Measurements from ENCODE around the gene IGSF8. TPM values are rescaled to one million over a fixed set of nuclear protein-coding genes. Genes with fewer than 3 reads are reported as not detected.

Gene IGSF8, protein sequence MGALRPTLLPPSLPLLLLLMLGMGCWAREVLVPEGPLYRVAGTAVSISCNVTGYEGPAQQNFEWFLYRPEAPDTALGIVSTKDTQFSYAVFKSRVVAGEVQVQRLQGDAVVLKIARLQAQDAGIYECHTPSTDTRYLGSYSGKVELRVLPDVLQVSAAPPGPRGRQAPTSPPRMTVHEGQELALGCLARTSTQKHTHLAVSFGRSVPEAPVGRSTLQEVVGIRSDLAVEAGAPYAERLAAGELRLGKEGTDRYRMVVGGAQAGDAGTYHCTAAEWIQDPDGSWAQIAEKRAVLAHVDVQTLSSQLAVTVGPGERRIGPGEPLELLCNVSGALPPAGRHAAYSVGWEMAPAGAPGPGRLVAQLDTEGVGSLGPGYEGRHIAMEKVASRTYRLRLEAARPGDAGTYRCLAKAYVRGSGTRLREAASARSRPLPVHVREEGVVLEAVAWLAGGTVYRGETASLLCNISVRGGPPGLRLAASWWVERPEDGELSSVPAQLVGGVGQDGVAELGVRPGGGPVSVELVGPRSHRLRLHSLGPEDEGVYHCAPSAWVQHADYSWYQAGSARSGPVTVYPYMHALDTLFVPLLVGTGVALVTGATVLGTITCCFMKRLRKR
- total RNA-seq = 29.7 TPM
- long read RNA-seq, transcript IGSF8-201 (7 exons, 2,343 nt) = major isoform, 48 of 72 reads
- long read RNA-seq, partial matches to known transcripts = 8 of 72 reads
- long read RNA-seq, other reads (novel, unspliced or antisense) = 14 of 72 reads

DNA sequence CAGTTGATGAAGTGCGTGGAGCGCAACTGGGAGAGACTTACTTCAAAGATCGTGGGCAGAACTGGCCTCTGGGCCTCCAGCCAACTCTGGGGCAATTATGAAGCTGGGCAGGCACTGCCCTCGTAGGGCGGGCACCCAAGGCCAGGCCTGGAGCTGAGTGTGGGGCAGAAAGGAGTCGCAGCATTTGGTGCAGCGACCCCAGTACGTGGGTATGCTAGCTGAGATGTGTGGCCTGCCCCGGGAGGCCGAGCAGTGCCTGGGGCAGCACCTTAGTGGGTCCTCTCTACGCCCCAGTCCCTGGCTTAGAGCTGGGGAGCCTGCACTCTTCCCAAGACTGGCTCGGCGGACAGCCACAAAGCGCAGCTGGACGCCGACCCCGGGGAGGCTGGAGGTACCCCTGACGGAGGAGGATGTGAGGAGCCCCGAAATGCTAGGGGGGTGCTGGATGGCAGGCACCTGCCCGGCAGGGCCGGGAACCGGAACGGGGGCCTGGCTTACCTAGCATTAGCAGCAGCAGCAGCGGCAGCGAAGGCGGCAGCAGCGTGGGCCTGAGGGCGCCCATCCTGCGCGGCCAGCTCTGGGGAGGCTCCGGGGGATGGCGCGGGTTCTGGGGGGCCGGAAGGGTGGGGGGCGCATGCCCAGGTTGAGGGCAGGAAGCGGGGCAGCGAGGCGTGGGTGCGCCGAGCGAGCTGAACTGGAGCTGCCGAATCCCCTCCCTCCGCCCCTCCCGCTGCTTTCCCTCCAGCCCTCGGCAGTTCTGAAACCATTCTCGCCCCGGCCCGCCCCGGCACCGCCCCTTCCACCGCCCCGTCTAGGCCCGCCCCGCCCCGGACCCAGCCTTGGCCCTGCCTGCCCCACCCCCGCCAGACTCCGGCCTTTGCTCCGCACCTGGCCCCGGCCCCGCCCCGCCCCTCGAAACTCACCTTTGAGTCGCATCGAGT lies at the start of gene IGSF8:
TSS of gene IGSF8 (minus strand) at position 709 of the 941 bp plus-strand sequence. CDS start at position 562, 147 bp downstream.
- intact Hi-C loops (cut with DNase I) = no loop called here

DNA sequence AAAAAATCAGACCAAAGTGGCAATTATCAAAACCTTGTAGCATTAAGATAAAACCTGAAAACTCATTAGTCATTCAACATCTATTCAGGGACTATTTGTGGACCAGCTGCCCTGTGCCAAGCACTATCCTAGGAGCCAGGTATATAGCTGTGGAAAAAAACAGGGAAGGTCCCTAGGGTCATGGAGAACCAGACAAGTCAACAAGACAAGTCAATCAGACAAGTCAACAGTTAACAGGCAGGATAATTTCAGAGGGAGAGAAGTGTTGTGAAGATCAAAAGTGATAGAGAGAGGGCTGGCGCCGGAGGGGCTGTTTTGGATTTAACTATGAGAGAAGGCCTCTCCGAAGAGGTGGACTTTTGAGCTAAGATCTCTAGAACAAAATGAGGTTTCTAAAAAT lies 49.7 kb upstream of the IGSF8 start:
- no peak for DNase-seq (ENCODE audit: low spot score)
- intact Hi-C loops (cut with DNase I) = no loop called here

More for the DNA sequence above, at the start of gene IGSF8:
- DNase-seq (ENCODE audit: low spot score) = peak; percentile 94

DNA sequence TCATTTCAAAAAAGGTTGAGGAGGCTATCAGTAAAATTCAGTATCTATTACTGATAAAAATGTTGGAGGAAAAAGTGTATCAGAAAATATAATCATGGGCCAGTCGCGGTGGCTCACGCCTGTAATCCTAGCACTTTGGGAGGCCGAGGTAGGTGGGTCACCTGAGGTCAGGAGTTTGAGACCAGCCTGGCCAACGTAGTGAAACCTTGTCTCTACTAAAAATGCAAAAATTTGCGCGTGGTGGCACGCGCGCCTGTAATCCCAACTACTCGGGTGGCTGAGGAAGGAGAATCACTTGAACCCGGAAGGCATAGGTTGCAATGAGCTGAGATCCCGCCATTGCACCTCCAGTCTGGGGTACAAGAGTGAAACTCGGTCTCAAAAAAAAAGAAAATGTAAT lies 47.7 kb upstream of the IGSF8 start:
- intact Hi-C loops (cut with DNase I) = no loop called here
- DNase-seq (ENCODE audit: low spot score) = no peak

DNA sequence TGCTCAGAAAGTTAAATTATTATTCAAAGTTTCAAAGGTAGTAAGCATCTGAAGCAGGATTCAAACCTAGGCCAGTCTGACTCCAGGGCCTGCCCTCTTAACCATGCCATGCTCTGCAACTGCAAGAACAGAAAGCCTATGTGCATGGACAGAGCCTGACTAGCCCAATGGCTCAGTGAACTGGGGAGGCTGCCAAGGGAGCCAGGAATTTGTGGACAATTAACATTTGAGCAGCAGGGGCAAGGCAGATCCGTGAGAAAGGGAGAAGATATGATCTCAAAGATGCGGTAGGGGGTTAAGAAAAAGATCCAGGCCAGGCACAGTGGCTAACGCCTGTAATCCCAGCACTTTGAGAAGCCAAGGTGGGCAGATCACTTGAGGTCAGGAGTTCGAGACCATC lies 46.5 kb upstream of the IGSF8 start:
- intact Hi-C loops (cut with DNase I) = no loop called here
- DNase-seq (ENCODE audit: low spot score) = no peak

DNA sequence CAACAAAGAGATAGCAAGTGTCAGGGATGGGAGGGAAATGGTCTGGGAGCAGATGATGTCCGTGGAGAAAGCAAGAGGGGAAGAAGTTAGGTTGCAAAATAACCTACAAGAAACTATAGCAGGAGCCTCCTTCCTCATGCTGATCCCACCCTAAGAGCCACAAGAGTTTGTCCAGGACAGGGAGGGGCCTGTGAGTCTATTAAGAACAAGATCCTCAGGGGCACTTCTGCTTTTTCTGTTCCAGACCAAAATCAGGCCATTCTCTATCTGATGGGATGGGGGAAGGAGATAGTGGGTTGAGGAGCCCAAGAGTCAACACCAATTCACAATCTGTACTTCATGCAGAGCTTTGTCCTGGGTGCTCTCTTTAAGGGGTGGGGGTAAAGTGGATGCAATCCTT lies 45.3 kb upstream of the IGSF8 start:
- no peak for DNase-seq (ENCODE audit: low spot score)
- intact Hi-C loops (cut with DNase I) = no loop called here

DNA sequence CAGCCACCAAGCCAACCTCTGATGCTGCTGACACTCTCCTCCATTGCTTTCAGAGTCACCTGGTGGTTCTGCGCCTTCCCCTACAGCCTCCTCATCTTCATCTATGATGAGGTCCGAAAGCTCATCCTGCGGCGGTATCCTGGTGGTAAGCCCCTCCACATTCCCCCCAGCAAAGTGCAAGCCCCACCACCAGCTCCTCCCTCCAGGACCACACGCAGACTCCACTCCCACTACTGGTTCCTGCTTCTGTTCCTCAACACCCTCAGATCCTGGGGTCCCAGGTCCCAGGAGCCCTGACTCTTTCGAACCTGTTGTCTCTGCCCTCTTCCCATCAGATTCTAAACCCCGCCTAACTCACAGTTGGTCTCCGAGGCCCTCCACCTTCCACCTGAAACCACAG lies 41.4 kb upstream of the IGSF8 start:
- DNase-seq (ENCODE audit: low spot score) = peak; percentile 49
- intact Hi-C loops (cut with DNase I) = no loop called here

DNA sequence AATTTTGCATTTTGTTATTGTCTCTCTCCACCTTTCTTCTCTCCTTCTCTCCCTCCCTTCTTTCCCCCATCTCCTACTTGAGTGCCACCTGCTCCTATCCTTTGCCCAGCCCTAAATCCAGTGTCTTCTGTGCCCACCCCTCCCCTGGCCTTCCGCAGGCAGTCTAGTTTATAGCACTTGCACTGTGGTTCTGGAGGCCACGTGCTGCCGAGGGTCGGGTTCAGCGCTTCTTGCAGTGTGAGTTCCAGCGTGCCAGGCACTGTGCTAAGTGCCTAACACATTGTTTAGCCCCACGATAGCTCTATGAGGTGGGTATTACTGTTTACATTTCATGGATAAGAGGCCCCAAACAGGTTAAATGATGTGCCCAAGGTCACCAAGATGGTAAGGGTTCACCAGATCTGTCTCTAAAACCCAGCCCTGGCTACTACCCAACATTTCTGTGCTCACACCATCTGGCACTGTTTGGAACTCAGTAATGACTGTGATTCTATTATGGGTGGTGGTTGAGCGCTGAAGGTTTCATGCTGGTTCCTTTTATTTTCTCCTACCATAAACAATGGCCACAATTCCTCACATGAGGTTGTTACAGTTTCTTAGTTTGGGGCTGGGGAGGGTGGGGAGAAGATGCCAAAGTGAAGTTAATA lies 38.9 kb upstream of the IGSF8 start:
- DNase-seq (ENCODE audit: low spot score) = peak; percentile 70
- intact Hi-C loops (cut with DNase I) = no loop called here

DNA sequence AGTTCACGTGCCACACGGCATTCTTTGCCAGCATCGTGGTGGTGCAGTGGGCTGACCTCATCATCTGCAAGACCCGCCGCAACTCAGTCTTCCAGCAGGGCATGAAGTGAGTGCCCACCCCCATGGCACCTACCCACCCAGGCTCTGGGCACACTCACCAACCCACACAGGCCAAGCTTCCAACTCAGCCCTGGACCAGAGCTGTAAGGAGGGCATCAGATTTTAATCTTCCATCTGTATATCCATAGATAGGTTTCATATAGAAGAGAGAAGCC lies 38.4 kb upstream of the IGSF8 start:
- intact Hi-C loops (cut with DNase I) = no loop called here

DNA sequence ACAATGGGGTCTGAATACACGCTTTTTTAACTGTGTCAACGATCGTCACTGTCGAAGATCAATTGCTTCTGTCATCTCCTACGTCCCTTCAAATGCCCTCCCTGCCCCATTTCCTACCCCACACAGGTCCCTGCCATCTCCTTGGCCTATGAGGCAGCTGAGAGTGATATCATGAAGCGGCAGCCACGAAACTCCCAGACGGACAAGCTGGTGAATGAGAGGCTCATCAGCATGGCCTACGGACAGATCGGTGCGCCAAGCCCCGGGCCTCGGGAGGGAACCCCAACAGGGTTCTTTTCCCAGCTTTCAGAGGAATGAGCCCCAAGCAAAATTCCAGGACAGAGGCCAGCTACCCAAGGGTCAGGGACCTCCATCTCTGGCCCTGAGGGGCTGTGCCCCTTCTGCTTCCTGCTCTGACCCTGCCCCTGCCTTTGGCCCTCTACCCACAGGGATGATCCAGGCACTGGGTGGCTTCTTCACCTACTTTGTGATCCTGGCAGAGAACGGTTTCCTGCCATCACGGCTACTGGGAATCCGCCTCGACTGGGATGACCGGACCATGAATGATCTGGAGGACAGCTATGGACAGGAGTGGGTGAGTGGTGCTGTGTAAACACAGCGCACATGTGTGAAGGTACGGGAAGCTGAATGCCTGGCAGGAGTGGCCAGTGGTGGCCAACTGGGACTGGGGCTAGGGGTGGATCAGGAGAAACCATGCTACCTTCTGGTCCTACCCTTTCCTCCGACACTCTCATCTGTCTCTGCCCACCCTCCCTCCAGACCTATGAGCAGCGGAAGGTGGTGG lies 37.9 kb upstream of the IGSF8 start:
- DNase-seq (ENCODE audit: low spot score) = peak; percentile 51
- intact Hi-C loops (cut with DNase I) = no loop called here

More for the DNA sequence above, 38.4 kb upstream of the IGSF8 start:
- DNase-seq (ENCODE audit: low spot score) = peak; percentile 70

DNA sequence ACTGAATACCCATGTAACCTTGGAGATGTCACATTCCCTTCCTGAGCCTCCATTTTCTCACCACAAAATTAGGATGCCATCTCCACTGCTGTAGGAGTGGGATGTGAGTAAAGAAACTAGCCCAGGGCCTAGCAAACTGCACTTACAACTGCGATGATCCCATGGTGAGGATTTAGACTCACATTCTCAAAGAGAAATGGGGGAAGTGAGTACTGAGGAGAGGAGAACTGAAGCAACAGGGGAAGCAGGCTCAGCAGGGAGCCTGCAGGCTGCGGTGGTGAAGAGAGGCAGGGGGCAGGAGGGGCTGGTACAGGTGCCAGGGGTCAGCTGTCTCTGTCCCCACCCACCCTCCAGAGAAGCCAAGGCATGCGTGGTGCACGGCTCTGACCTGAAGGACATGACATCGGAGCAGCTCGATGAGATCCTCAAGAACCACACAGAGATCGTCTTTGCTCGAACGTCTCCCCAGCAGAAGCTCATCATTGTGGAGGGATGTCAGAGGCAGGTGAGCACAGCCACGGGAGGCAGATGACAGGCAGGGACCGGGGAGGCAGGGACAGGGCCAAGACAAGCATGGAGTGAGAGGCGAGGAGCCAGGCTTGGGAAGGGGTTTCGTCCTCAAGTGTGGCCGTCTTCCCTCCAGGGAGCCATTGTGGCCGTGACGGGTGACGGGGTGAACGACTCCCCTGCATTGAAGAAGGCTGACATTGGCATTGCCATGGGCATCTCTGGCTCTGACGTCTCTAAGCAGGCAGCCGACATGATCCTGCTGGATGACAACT lies 36.6 kb upstream of the IGSF8 start:
- DNase-seq (ENCODE audit: low spot score) = peak; percentile 75
- intact Hi-C loops (cut with DNase I) = no loop called here

DNA sequence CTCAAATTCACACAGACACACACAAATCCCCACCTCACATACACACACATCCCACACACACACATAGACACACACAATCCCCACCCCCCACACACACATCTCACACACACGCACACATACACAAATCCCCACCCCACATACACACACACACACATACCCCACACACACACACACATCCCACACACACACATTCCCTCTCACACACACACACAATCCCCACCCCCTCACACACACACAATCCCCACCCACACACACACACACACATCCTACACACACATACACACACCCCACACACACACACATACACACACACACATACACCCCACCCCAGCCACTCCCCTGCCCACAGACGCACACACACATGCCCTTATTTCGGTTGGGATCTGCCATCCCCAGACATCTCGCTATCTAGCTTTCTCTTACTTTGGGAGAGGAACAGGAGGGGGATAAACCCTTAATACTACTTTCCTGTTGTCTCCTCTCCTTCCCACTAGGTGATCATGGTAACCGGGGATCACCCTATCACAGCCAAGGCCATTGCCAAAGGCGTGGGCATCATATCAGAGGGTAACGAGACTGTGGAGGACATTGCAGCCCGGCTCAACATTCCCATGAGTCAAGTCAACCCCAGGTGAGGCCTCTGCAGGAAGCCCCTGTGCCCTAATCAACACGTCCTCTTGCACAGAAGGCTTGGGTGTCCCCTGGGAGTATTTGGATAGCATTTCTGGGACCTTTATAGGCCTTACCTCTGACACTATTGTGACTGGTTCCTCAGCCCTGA lies 35.8 kb upstream of the IGSF8 start:
- intact Hi-C loops (cut with DNase I) = no loop called here
- peak; percentile 49 for DNase-seq (ENCODE audit: low spot score)

DNA sequence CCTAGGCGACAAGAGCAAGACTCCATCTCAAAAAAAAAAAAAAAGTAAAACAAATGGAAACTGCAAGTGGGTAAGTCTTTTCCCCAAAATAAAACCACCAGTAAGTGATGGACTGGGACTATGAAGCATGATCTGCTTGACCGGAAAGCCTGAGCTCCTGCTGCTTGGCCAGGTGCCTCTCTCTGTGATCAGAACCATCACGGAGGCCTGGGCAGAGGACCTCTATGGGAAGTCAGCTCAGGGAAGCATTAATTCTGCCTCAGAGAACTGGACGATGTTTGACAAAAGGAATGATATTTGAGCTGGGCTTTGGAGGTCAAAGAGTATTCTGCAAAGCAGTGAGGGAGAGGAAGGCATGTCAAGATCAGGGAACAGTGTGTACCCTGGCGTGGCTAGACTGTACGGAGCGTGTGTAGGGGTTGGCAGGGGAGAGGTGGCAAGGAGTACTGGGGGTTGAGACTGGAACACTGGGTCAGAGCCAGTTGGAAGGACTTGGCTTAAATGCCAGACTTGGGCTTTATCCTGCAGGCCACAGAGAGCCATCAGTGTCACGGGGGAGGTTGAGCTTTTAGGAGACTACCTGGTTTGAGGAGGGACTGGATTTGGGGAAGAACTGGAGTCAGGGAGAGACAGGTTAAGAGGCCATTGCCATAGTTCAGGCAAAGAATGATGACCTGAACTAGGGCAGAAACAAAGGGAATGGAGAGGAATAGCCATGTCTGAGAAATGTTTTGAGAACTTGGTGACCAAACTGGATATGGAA lies 33.6 kb upstream of the IGSF8 start:
- DNase-seq (ENCODE audit: low spot score) = peak; percentile 77
- intact Hi-C loops (cut with DNase I) = no loop called here

DNA sequence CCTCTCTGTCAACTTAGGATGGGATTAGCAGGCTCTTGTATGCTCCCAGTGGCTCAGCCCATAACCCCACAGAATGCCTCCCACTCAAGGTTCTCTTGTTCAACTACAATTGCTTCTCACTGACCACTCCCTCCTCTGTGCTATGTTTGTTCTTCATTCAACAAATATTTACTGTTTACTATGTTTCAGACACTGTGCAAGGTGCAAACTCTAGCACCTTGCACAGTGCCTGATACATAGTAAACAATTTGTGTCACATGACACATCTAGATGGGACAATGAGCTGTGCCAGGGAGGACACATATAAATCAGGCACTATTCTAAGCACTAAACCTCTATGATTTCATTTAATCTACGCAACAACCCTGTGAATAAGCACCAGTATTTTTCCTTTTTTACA lies 32.5 kb upstream of the IGSF8 start:
- intact Hi-C loops (cut with DNase I) = no loop called here
- DNase-seq (ENCODE audit: low spot score) = no peak

DNA sequence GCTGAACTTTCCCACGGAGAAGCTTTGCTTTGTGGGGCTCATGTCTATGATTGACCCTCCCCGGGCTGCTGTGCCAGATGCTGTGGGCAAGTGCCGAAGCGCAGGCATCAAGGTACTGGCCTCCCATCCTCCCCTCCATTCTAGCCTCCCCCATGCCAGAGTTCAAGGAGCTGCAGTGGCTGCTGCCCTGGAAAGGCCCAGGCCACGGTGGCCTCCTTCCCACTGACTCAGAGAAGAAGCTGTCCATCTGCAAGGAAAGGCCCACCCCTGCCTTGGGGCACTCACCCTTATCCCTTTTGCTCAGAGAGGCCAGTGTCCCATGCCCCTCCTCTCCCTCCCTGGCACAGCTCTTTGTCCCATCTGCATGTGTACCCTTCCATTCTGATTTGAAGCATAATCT lies 32.1 kb upstream of the IGSF8 start:
- intact Hi-C loops (cut with DNase I) = no loop called here
- peak; percentile 74 for DNase-seq (ENCODE audit: low spot score)

DNA sequence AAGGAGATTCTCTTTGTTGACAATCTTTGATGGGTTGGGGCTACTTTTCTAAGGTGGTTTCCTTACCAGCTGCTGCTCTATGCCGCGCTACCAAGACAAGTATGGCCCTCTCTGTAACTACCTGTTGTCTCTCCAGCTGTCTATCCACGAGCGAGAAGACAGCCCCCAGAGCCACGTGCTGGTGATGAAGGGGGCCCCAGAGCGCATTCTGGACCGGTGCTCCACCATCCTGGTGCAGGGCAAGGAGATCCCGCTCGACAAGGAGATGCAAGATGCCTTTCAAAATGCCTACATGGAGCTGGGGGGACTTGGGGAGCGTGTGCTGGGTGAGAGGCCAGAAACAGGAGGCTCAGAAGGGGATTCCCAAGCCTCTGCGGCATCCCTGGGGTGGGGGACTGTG lies 31.5 kb upstream of the IGSF8 start:
- DNase-seq (ENCODE audit: low spot score) = peak; percentile 68
- intact Hi-C loops (cut with DNase I) = no loop called here

DNA sequence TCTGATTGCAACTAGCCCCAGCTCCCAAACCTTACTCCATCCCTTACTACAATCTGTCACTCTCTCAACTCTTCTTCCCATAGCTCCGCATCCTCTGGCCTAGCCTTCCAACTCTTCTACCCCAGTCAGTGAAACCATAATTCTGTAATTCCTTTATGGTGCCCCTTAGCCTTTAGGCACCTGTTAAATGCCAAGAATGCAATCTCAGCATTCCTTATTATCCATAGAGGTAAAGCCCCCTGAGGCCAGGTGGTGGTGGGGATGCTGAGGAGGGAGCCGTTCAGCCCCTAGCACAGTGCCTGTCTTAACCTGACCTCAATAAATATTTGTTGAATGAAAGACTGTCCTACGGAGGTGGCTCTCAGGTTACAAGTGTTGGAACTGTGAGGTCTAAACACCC lies 31.1 kb upstream of the IGSF8 start:
- intact Hi-C loops (cut with DNase I) = no loop called here

DNA sequence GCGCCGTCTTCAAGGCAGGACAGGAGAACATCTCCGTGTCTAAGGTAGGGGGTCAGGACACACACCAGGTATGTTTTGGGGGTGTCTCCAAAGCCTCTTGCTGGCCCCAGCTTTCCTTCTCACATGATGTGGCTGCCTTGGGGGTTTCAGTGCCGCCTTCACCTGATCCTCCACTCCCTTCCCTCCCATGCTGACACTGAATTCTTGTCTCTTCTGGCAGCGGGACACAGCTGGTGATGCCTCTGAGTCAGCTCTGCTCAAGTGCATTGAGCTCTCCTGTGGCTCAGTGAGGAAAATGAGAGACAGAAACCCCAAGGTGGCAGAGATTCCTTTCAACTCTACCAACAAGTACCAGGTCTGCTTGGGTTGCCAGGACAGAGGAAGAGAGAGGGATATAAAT lies 30.6 kb upstream of the IGSF8 start:
- peak; percentile 67 for DNase-seq (ENCODE audit: low spot score)
- intact Hi-C loops (cut with DNase I) = no loop called here

More for the DNA sequence above, 31.1 kb upstream of the IGSF8 start:
- DNase-seq (ENCODE audit: low spot score) = peak; percentile 29

Measured in cardiac septum (tissue), 1 donor.